Right renal pelvis (tissue), 4 donors: ENCODE results near the gene HLA-E. TPM values are rescaled to one million over a fixed set of nuclear protein-coding genes. Genes with fewer than 3 reads are reported as not detected.
"Not testable (repeated sequence)": the region's sequence is repeated elsewhere in the genome, so short reads cannot be mapped to it uniquely, and the experiment has no call there.

Experiments used
- DNase-seq, 4 donors: peaks; one replicate each; pipeline ENCODE4 v3.0.0-alpha.2; 2013; ENCODE audit warnings: low read depth in 4 of 4, low spot score in 3 of 4, missing footprints in 1 of 4
- polyA plus RNA-seq, 4 donors: library from polyadenylated mRNA; unstranded; fragments of 120-200 nt; gene quantifications; one replicate each; pipeline ENCODE4 v1.2.1, GENCODE V29; 2013; ENCODE audit not compliant: insufficient read length in 4 of 4

HLA-E gene
- polyA plus RNA-seq = 100 to 1,000 TPM; 121 to 129 (median 122) TPM

DNA sequence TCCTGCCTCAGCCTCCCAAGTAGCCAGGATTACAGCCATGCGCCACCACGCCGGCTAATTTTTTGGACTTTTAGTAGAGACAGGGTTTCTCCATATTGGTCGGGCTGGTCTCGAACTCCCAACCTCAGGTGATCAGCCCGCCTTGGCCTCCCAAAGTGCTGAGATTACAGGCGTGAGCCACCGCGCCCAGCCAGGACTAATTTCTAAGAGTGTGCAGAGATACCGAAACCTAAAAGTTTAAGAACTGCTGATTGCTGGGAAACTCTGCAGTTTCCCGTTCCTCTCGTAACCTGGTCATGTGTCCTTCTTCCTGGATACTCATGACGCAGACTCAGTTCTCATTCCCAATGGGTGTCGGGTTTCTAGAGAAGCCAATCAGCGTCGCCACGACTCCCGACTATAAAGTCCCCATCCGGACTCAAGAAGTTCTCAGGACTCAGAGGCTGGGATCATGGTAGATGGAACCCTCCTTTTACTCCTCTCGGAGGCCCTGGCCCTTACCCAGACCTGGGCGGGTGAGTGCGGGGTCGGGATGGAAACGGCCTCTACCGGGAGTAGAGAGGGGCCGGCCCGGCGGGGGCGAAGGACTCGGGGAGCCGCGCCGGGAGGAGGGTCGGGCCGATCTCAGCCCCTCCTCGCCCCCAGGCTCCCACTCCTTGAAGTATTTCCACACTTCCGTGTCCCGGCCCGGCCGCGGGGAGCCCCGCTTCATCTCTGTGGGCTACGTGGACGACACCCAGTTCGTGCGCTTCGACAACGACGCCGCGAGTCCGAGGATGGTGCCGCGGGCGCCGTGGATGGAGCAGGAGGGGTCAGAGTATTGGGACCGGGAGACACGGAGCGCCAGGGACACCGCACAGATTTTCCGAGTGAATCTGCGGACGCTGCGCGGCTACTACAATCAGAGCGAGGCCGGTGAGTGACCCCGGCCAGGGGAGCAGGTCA is at the start of gene HLA-E:
TSS of gene HLA-E (plus strand) at position 429 of the 945 bp plus-strand sequence. CDS start at position 452, 23 bp downstream.
- peak; percentile 96 to 99 (median 98) for DNase-seq

DNA sequence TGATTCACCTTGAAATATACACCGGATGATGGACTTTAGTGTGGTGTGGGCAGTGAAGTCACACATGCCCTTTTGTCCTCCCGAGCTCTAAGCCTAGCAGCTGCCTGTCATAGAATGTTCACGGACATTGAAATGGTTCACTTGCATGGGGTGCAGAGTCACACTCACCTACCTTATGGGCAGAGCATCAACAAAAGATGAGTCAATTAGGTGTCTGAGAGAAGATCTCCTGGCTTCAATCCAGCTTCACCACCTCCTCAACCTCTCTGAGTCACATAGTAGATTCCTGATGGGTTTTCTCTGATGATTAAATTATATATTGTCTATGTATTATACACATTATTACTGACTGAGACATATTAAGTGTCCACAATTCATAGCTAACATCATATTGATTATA is 48.1 kb upstream of the HLA-E start:
- DNase-seq = no peak

DNA sequence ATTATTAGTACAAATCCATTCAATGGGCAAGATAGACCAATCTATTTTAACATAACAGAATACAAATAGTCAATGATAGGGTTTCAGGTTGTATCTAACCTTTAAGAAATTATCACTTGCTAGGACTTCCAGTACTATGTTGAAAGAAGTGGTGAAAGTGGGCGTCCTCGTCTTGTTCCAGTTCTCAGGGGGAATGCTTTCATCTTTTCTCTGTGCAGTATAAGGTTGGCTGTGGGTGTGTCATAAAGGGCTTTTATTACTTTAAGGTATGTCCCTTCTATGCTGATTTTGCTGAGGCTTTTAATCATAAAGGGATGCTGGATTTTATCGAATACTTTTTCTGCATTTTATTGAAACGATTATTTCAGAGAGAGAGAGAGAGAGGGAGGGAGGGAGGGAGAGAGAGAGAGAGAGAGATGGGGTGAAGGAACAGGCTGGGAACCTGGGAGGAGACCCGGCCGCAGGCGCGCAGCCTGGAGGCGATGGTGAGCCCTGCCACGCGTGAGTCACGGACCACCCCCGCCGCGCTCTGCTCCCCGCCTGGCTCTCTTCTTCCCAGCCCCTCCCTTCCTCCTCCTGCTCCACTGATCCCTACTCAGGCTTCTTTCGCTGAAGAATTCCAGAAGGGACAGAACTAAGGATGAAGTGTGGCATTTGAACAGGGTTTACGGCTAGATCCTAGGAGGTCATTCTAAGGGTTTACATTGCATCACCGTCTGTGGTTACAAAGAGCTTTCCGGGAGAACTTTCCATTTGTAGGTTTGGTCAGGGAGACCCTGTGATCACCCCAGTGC is 45.5 kb upstream of the HLA-E start:
- no peak for DNase-seq

DNA sequence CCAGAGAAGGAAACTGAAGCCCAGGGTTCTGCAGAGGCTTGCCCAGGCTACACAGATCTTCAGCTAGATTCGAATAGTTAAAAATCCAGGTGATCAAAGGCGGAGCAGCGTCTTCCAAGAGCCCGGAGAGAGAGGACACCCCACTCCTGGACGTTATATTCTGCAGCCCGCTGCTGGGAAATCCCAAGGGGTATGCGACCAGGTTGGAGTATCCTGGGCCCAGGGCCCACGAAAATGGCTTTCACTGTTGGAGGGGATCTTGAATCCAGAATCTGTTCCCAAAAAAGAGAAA is 44.9 kb upstream of the HLA-E start:
- no peak for DNase-seq

DNA sequence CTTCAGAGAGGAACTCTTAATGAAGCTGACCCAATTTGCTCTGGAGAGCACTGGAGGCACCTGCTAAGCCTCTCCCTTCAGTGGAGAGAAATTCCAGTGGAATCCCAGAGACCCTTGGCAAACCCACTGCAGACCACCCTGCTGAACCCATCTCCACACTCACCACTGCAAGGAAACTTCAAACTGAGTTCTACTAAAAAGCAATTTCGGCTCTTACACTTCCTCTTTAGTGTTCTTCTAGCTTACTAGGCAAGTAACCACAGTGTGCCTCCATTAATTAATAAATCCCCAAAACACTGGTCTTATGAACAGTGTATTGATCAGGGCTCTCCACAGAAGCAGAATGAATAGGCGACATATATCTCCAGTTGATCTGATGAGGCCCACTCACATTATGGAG is 43.0 kb upstream of the HLA-E start:
- DNase-seq = no peak

DNA sequence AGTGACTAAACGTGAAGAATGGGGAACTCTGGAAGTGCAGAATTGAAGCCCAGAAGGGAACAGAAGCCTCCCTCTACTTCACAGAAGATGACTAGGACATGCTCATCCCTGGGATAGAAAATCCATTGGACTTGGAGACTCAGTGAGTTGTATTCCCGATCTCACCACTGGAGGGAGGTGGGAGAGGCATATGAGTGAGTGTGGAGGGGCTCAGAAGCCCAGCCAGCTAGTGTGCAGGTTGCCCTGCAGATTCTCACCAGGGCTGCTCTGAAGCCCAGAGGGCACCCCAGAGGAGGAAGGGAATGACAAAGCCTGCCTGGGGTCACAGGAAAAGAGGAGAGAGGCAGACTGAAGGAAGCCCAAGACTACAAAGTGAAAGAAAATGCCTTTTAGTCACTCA is 42.1 kb upstream of the HLA-E start:
- no peak for DNase-seq

DNA sequence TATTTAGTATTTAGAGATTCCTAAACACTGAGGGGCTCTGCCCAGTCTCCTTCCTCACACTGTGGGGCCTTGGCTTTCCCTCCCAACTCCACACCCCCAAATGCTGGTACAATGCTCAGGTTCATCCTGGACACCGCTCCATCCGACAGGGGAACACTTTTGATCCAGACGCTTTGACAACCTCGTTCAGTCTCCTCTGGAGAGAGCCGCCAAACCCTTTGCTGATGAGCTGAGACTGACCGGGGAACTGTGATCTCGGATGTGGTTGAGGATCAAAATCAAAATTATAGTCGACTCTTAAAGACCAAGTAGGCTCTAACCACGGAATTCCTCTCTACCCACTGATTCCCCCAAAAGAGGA is 38.8 kb upstream of the HLA-E start:
- no peak for DNase-seq

DNA sequence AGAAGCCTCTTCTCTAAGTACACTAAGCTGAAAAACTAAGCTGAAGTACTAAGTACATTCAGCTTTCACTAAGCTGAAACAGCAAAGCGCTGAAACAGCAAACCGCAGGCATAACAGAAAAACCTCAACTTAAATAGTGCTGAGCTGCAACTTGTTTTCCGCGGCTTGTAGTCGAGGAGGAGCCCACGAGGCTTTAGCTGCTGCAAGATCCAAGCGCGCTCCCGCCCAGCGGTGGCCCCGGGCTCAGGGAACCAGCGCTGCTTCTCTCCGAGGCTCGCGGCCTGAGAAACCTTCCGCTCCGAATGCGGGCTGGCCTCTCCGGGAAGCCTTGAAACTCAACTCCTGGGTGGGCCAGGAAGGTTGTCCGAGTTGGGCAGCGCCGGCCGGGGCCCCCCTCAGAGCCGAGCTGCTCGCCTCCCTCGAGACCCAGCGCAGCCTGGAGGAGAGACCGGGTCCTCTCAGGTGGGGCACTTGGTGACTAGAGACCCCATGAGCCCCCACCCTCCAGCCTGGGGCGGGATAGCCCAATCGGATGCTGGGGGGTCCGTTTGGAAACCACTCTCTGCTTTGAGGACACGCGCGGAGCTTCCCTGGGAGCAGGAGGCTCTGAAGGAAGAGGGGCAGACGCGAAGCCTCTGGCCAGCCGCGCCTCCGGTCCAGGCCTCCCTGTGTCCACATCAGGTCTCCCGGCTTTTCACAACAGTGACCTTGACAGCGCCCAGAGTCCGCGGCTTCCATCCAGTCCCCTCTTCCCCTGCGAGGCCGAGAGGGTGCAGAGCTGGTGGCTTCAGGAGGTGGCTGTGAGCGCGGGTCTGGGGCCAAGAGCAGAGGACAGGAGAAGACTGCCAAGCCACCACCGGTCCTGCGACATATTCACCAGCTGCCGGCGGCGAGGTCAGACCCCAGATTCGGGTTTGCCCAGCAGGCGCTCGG is 38.1 kb upstream of the HLA-E start:
- DNase-seq = no peak

- no peak for DNase-seq
Measured at GRCh38 chr6:30452736-30453507, 36.4 kb upstream of the HLA-E start.

DNA sequence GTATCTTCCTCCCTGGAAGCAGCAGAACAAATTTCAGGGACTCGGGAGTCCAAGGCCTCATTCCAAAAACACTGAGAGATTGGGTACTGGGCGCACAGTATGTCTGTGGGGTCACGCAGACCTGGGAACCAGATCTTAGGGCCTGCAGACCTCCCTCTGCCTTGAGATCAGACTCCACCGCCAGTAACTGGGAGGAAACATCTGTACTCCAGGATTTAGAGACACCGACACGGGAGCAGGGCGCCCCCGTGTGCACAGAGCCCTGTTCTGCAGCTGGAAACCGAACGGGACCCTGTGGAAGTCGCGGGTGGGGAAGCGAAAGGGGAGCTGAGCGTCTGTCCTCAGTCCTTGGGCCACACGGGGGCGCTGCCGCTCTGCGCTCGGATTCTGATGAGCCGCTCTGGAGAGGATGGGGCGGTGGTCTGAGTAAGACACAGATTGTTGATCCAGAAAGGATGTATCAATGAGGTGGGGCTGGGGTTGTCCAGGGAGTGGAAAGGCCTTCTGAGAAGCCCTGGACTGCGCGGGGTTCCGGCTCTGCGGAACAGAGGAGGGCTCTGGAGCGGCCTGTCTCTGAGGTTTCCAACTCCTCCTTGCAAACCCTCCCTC is 35.7 kb upstream of the HLA-E start:
- DNase-seq = peak; percentile 63 to 71 (median 64)

- DNase-seq = no peak
Measured at GRCh38 chr6:30459145-30459544, 30.2 kb upstream of the HLA-E start.

- no peak for DNase-seq
Measured at GRCh38 chr6:30461055-30461454, 28.3 kb upstream of the HLA-E start.

DNA sequence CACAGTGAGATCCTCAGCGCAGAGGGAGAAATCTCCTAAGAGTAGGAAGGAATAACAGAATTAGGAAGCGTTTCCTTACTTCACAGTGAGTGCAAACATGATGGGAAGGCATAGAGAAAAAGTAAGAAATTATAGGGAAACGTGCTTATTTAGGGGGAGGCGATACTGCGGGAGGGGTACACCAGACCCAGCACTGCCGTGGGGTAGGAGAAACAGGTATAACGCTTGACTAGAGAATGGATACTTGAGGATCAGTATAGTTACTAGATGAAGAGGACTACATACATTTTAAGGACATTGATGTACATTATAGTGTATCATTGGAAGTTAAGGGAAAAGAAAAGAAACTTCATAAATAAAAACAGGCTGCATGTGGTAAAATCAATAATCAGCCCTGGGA is 26.8 kb upstream of the HLA-E start:
- no peak for DNase-seq

DNA sequence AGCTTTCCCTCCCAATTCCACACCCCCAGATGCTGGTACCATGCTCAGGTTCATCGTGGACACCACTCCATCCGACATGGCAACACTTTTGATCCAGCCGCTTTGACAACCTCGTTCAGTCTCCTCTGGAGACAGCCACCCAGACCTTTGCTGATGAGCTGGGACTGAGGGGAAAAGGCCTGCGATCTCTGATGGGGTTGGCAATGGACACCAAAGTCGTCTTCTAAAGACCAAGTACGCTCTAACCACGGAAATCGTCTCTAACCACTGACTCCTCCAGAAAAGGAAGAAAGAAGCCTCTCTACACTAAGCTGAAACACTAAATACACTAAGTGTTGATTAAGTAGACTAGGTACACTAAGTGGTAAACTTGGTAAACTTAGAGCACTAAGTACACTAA is 26.1 kb upstream of the HLA-E start:
- no peak for DNase-seq

DNA sequence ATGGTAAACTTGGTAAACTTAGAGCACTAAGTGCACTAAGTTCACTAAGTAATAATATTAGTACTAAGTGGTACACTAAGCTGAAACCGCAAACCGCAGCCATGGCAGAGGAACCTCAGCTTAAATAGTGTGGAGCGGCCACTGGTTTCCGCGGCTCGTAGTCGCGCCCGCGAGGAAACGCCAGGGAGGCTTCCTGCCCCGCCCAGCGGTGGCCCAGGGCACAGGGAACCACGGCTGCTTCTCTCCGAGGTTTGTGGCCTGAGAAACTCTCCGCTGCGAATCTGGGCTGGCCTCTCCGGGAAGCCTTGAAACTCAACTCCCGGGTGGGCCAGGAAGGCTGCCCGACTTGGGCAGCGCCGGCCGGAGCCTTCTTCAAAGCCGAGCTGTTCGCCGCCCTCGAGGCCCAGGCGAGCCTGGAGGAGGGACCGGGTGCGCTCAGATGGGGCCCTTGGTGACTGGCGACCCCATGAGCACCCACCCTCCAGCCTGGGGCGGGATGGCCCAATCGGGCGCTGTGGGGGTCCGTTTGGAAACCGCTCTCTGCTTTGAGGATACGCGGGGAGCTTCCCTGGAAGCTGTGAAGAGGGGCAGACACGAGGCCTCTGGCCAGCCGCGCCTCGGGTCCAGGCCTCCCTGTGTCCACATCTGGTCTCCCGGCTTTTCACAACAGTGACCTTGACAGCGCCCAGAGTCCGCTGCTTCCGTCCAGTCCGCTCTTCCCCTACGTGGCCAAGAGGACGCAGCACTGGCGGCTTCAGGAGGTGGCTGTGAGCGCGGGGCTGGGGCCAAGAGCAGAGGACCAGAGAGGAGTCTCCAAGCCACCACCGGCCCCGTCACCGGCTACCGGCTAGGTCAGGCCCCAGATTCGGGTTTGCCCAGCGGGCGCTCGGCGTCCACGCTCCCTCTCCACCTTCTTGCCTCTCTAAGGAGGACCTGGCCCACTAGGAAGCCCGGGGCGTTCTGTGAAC is 25.4 kb upstream of the HLA-E start:
- DNase-seq = no peak

DNA sequence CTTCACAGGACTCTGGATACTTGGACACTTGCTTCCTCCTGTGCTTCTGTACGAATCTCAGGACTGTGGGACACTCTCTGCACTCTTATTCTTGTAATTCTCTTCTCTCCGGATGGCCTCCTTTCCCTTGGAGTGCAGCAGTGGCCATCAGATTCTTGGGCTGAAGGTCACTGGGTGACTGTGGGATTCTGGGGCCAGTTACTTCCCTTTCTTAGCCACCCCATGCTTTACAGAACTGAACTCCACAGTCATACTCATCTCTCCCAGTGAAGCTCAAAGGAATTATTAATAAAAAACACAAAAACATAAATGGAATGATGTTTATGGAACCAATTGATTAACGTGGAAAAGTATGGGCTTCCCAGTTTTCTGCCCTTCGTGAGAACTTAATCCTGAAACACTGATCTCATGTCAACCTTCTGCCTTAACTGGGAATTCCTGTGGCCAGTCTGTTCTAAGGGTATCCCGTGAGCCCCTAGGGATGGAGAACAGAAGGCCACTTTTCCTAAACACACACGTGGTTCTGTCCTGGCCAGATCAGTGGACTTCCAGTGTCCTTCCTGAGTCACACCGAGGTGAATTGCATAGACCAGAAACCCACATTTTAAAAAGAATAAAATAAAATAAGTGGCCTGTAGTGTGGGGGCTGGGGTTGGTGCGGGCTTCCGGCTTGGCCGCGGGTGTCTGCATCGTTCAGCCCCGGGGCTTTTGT is 23.6 kb upstream of the HLA-E start:
- no peak for DNase-seq

DNA sequence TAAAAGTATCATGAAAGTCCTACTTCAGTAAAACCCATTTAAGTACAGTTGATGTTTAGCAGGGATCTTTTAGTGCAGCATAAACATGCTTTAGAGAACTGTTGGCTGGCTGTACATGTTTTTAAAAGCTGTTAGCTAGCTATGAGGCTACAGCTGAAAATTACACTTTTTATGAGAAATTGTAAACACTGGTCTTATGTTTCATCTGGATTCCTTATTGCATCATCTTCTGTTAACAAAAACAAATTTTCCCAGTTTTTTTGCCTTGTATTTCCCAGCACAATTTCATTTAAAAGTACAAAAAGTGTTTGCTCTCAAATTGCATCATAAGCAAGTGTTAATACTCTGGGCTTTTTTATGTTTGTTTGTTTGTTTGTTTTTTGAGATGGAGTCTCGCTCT is 18.3 kb upstream of the HLA-E start:
- no peak for DNase-seq

DNA sequence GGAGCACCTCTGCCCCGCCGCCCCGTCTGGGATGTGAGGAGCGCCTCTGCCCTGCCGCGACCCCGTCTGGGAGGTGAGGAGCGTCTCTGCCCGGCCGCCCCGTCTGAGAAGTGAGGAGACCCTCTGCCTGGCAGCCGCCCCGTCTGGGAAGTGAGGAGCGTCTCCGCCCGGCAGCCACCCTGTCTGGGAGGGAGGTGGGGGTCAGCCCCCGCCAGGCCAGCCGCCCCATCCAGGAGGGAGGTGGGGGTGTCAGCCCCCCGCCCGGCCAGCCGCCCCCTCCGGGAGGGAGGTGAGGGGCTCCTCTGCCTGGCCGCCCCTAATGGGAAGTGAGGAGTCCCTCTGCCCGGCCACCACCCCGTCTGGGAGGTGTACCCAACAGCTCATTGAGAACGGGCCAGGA is 14.2 kb upstream of the HLA-E start:
- DNase-seq = not testable (repeated sequence)
